Renal cortex interstitium (tissue), 15 donors: ENCODE measurements around the gene DCAF12. TPM values are rescaled to one million over a fixed set of nuclear protein-coding genes. Genes with fewer than 3 reads are reported as not detected.
A peak's percentile ranks its signal among the peaks of the same experiment; 100 is the strongest.

Source experiments
- DNase-seq, 11 donors: peaks; one replicate each; pipeline ENCODE4 v3.0.0-alpha.2; 2013; ENCODE audit warnings: low read depth in 9 of 11, low spot score in 4 of 11; ENCODE audit errors: extremely low read depth in 1 of 11
- long read RNA-seq, 16 experiments: transcript quantifications; one replicate each; lab custom pipeline, GENCODE V29; 2026
- polyA plus RNA-seq, 3 donors: library from polyadenylated mRNA; unstranded; fragments of 120-200 nt; gene quantifications; one replicate each; pipeline ENCODE4 v1.2.1, GENCODE V29; 2013; ENCODE audit not compliant: insufficient read length in 3 of 3

DCAF12 gene
- 10 to 100 TPM; 56.2 to 67.2 (median 60.8) TPM for polyA plus RNA-seq
- long read RNA-seq, donor 1, transcript DCAF12-201 (9 exons, 3,667 nt), result major isoform, 8 of 15 reads
- long read RNA-seq, donor 1, partial matches to known transcripts, result 7 of 15 reads
- long read RNA-seq, donor 1, other reads (novel, unspliced or antisense), result 0 of 15 reads
- long read RNA-seq, donor 2, transcript DCAF12-201 (9 exons, 3,667 nt), result major isoform, 5 of 5 reads
- long read RNA-seq, donor 2, partial matches to known transcripts, result 0 of 5 reads
- long read RNA-seq, donor 2, other reads (novel, unspliced or antisense), result 0 of 5 reads
- long read RNA-seq, donor 3, transcript DCAF12-201 (9 exons, 3,667 nt), result major isoform, 15 of 20 reads
- long read RNA-seq, donor 3, partial matches to known transcripts, result 5 of 20 reads
- long read RNA-seq, donor 3, other reads (novel, unspliced or antisense), result 0 of 20 reads
- long read RNA-seq, donor 4, transcript DCAF12-201 (9 exons, 3,667 nt), result major isoform, 11 of 31 reads
- long read RNA-seq, donor 4, partial matches to known transcripts, result 20 of 31 reads
- long read RNA-seq, donor 4, other reads (novel, unspliced or antisense), result 0 of 31 reads
- long read RNA-seq, donor 5, result 0 reads
- long read RNA-seq, donor 6, transcript DCAF12-201 (9 exons, 3,667 nt), result major isoform, 16 of 21 reads
- long read RNA-seq, donor 6, partial matches to known transcripts, result 5 of 21 reads
- long read RNA-seq, donor 6, other reads (novel, unspliced or antisense), result 0 of 21 reads
- long read RNA-seq, donor 7, transcript DCAF12-201 (9 exons, 3,667 nt), result major isoform, 6 of 6 reads
- long read RNA-seq, donor 7, partial matches to known transcripts, result 0 of 6 reads
- long read RNA-seq, donor 7, other reads (novel, unspliced or antisense), result 0 of 6 reads
- long read RNA-seq, donor 8, transcript DCAF12-201 (9 exons, 3,667 nt), result major isoform, 29 of 35 reads
- long read RNA-seq, donor 8, partial matches to known transcripts, result 6 of 35 reads
- long read RNA-seq, donor 8, other reads (novel, unspliced or antisense), result 0 of 35 reads
- long read RNA-seq, donor 9, transcript DCAF12-201 (9 exons, 3,667 nt), result major isoform, 13 of 13 reads
- long read RNA-seq, donor 9, partial matches to known transcripts, result 0 of 13 reads
- long read RNA-seq, donor 9, other reads (novel, unspliced or antisense), result 0 of 13 reads
- long read RNA-seq, donor 10, transcript DCAF12-201 (9 exons, 3,667 nt), result major isoform, 14 of 42 reads
- long read RNA-seq, donor 10, partial matches to known transcripts, result 28 of 42 reads
- long read RNA-seq, donor 10, other reads (novel, unspliced or antisense), result 0 of 42 reads
- long read RNA-seq, donor 11, transcript DCAF12-201 (9 exons, 3,667 nt), result major isoform, 13 of 13 reads
- long read RNA-seq, donor 11, partial matches to known transcripts, result 0 of 13 reads
- long read RNA-seq, donor 11, other reads (novel, unspliced or antisense), result 0 of 13 reads
- long read RNA-seq, donor 12, partial matches to known transcripts, result 0 of 3 reads
- long read RNA-seq, donor 12, other reads (novel, unspliced or antisense), result 0 of 3 reads
- long read RNA-seq, donor 13, result 0 reads
- long read RNA-seq, donor 14, transcript DCAF12-201 (9 exons, 3,667 nt), result major isoform, 10 of 24 reads
- long read RNA-seq, donor 14, partial matches to known transcripts, result 5 of 24 reads
- long read RNA-seq, donor 14, other reads (novel, unspliced or antisense), result 9 of 24 reads
- long read RNA-seq, donor 15, transcript DCAF12-201 (9 exons, 3,667 nt), result major isoform, 5 of 10 reads
- long read RNA-seq, donor 15, partial matches to known transcripts, result 5 of 10 reads
- long read RNA-seq, donor 15, other reads (novel, unspliced or antisense), result 0 of 10 reads
- long read RNA-seq, donor 16, transcript DCAF12-201 (9 exons, 3,667 nt), result major isoform, 32 of 32 reads
- long read RNA-seq, donor 16, partial matches to known transcripts, result 0 of 32 reads
- long read RNA-seq, donor 16, other reads (novel, unspliced or antisense), result 0 of 32 reads

- peak; percentile 84 to 94 (median 91) for DNase-seq
These were observed at the start of gene DCAF12 for GRCh38 chr9:34126207-34127034. TSS of gene DCAF12 (minus strand) at chr9:34126698. CDS start at chr9:34126431, 267 bp downstream.

- DNase-seq, result no peak
These were observed 49.6 kb upstream of the DCAF12 start for GRCh38 chr9:34176089-34176488.

- DNase-seq, result no peak
These were observed 45.4 kb upstream of the DCAF12 start for GRCh38 chr9:34171753-34172535.

GRCh38 chr9:34170237-34170991 lies 43.9 kb upstream of the DCAF12 start:
- peak in 2 of 11 donors; percentile 29 to 39 for DNase-seq

- DNase-seq, result no peak
These were observed 42.6 kb upstream of the DCAF12 start for GRCh38 chr9:34169125-34169524.

GRCh38 chr9:34163434-34163833 lies 36.9 kb upstream of the DCAF12 start:
- no peak for DNase-seq

GRCh38 chr9:34158362-34158869 lies 31.9 kb upstream of the DCAF12 start:
- no peak for DNase-seq

GRCh38 chr9:34157898-34158297 lies 31.4 kb upstream of the DCAF12 start:
- DNase-seq, result no peak

GRCh38 chr9:34157318-34157717 lies 30.8 kb upstream of the DCAF12 start:
- no peak for DNase-seq

GRCh38 chr9:34154057-34154456 lies 27.6 kb upstream of the DCAF12 start:
- peak in 1 of 11 donors; percentile 3 for DNase-seq

GRCh38 chr9:34151398-34151797 lies 24.9 kb upstream of the DCAF12 start:
- no peak for DNase-seq

GRCh38 chr9:34145165-34145564 lies 18.7 kb upstream of the DCAF12 start:
- DNase-seq, result no peak

GRCh38 chr9:34143116-34143515 lies 16.6 kb upstream of the DCAF12 start:
- DNase-seq, result no peak

- DNase-seq, result no peak
These were observed 14.4 kb upstream of the DCAF12 start for GRCh38 chr9:34140853-34141252.

GRCh38 chr9:34139477-34140146 lies 13.1 kb upstream of the DCAF12 start:
- no peak for DNase-seq
